HS-27A (cell line): ENCODE measurements around the gene MYH11.
"Not testable (repeated sequence)": the region's sequence is repeated elsewhere in the genome, so short reads cannot be mapped to it uniquely, and the experiment has no call there.

Experiments used
- DNase-seq: peaks from one replicate; pipeline ENCODE4 v3.0.0-alpha.2; 2012; ENCODE audit warnings: low read depth, missing footprints

Gene MYH11

DNA sequence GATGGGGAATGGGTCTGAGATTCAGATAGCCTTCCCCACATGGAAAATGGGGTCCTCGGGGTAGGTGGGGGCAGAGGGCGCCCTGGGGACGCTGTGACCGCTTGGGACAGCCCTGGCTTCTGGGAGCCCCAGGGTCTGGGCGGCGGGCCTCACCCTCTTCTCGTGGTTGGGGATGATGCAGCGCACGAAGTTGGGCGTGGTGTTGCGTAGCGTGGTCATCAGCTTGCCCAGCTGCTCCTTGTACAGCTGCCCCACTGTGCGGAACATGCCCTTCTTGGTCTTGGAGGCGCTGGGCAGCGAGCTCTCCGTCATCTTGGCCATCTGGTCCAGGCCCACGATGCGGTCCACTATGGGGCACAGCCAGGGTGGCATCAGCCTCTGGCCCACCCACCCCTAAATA, 106.8 kb downstream of the MYH11 start:
- no peak for DNase-seq

GRCh38 chr16:15749371-15749770, 107.5 kb downstream of the MYH11 start:
- no peak for DNase-seq

GRCh38 chr16:15748654-15749053, 108.2 kb downstream of the MYH11 start:
- no peak for DNase-seq

GRCh38 chr16:15747937-15748336, 108.9 kb downstream of the MYH11 start:
- no peak for DNase-seq

- no peak for DNase-seq
These were observed 110.5 kb downstream of the MYH11 start for GRCh38 chr16:15746332-15746731.

DNA sequence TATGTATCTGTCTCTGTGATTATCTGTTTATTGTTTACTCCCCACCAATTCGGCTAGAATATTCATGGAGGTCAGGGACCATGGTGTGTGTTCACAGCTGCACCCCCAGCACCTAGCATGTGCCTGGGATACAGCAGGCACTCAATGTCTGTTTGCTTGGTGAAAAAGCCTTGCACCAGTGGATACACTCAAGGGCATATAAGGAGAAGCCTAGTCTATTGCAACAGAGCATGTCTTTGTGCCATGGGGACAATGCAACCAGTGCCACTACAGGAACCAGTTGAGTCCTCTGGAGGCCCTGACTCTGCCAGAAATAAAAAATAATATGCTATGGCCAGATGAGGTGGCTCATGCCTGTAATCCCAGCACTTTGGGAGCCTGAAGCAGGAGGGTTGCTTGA, 113.2 kb downstream of the MYH11 start:
- no peak for DNase-seq

- no peak for DNase-seq
These were observed 114.1 kb downstream of the MYH11 start for GRCh38 chr16:15742716-15743115.

GRCh38 chr16:15741207-15741871, 115.5 kb downstream of the MYH11 start:
- no peak for DNase-seq

DNA sequence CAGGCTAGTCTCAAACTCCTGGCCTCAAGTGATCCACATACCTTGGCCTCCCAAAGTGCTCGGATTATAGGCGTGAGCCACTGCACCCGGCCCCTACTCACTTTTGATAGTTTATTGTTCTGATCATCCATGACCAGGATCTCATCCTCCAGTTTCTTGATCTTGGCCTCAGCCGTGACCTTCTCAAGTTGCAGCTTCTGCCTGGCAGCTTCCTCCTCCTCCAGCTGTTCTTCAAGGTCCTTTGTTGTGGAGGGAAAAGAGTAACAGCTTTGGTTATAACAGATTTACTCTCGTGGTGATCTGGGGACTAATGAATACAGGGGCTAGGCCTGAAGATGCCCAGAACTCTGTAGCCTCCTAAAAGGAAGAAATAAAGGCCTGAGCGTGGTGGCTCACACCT, 116.9 kb downstream of the MYH11 start:
- DNase-seq = no peak

- DNase-seq = no peak
These were observed 117.4 kb downstream of the MYH11 start for GRCh38 chr16:15739464-15739863.

- DNase-seq = no peak
These were observed 119.6 kb downstream of the MYH11 start for GRCh38 chr16:15737140-15737644.

DNA sequence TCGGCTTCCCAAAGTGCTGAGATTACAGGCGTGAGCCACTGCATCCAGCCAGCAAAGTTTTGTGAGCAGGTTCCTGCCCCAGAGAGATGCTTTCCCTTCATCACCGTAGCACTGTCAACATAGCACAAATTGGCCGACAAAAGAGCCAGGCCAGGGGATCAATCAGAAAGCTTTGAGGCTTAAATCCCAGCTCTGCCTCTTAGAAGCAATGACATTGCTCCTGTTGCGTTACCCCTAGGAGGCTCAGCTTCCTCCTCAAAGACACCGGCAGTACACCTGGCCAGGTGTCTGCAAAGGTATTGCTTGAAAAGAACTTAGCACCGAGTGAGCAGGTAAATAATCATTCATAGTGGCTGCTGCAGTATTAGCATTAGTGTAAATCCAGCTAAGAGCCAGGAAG, 120.3 kb downstream of the MYH11 start:
- DNase-seq = no peak

DNA sequence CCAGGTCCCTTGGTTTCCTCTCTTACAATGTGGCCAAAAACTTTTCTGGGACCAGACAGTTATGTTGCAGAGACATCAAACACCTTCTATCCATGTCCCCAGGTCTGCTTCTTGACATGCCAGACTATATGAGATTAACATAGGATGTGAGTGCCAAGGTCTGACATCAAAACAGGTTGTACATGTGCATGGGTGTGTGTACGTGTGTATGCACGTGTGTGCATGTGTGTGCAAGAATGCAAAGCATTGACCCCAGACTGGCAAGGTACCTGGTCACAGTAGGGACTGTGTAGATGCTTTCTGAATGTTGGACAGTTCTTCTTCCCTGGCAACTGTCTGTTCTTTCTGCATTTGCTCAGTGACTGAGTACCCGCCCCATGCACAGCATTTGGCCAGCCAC, 121.2 kb downstream of the MYH11 start:
- DNase-seq = no peak

- no peak for DNase-seq
These were observed 124.4 kb downstream of the MYH11 start for GRCh38 chr16:15732416-15732815.

- DNase-seq = no peak
These were observed 127.7 kb downstream of the MYH11 start for GRCh38 chr16:15729152-15729551.

DNA sequence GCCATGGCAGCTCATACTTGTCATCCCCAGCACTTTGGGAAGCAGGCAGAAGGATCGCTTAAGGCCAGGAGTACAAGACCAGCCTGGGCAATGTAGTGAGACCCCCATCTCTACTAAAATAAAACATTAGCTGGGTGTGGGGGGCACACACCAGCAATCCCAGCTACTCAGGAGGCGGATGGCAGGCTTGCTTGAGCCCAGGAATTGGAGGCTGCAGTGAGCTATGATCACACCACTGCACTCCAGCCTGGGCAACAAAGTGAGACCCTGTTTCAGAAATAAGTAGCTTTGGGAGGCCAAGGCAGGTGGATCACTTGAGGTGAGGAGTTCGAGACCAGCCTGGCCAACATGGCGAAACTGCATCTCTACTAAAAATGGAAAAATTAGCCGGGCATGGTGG, 129.1 kb downstream of the MYH11 start:
- not testable (repeated sequence) for DNase-seq

DNA sequence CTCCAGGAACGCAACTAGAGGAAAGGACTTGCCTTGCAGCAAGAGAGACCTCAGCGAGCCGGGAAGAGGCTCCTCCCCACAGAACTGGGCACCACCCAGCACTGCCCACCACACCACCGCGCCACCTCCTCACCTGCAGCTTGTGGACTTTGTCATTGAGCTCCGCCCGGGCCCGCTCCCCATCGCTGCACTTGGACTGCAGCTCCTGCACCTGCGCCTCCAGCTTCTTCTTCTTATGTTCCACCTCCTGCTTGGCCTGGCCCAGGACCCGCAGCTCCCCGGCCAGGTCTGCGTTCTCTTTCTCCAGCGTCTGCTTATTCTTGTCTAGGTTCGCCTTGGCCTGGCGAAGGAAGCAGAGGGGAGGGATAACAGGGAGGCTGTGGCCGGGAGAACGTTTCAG, 130.1 kb downstream of the MYH11 start:
- DNase-seq = no peak

DNA sequence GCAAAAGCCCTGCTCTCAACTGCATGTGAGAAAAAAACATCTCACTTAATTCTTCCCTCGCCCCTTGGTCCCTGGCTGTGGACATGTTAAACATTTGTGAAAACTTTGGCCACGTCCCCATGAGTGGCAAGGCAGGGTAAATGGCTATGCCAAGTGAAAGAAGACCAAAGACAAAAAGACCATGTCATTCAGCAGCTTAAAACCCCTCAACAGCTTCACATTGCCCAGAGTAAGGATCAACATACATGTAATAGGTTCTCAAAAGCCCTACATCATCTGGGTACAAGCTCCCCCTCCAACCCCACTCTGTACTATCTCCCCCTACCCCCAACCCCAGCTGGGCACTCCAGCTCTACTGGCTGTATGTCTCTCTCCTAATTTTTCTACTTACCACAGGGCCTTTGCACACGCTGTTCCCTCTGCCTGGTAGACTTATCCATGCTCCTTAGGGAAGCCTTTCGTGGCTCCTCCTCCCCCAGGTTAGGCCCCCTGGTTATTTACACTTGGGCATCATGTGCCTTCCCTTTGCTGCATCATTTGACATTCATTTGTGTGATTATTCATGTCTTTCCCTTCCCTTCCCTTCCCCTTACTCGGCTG, 131.1 kb downstream of the MYH11 start:
- no peak for DNase-seq

GRCh38 chr16:15723808-15724207, 133.0 kb downstream of the MYH11 start:
- no peak for DNase-seq

- DNase-seq = no peak
These were observed 135.8 kb downstream of the MYH11 start for GRCh38 chr16:15721018-15721417.

- DNase-seq = no peak
These were observed 140.0 kb downstream of the MYH11 start for GRCh38 chr16:15716694-15717447.

DNA sequence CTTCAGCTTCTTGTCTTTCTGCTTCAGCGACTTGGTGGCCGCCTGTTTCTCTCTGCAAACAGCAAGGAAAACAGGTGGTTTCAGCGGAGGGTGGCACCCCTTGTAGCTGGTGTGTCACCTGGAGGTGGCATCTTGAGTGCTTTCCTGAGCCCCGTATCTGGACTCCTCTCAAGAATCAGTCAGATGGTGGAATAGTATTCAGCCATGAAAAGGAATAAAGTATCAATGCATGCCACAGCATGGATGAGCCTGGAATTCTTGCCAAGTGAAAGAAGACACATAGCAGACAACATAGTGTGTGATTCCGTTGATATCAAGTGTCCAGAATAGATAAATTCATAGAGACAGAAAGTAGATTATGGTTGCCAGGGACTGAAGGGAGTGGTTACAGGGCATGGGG, 141.6 kb downstream of the MYH11 start:
- DNase-seq = no peak
